ENCODE results near the gene COL17A1.

DNA sequence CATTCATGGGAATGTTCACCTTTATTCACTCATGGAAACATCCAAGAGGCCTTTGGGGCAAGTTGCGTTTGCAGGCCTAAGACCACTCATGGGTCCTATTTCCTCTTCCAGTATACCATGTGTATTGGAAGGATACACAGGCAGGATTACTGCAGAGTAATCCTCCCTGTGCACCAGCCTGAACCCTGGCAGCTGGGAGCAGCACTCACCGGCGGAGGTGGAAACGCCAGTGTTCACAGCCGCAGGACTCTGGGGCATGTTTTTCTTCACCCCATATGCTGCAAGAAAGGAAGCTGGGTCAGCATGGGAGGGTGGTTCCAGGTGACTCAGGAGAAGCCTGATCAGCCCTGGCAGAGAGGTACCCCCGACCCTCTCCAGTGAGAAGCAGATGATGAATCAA is 24.5 kb downstream of the COL17A1 start:
- TF ChIP-seq POLR2A (IDR thresholded peaks at IDR 0.05; ENCODE audit: low read length) (no peak), GATA1 (IDR thresholded peaks at IDR 0.05; ENCODE audit: low read depth, low read length) (no peak)
